GM21381 (cell line): ENCODE data around the gene HIBADH.
"Not testable (repeated sequence)": the region's sequence is repeated elsewhere in the genome, so short reads cannot be mapped to it uniquely, and the experiment has no call there.

Experiments used
- ATAC-seq: cut with Tn5 transposase; IDR thresholded peaks from one replicate; pipeline ENCODE4 v1.9.1; 2021; ENCODE audit warnings: mild to moderate bottlenecking, moderate library complexity; ENCODE audit not compliant: unreplicated experiment

Gene HIBADH

GRCh38 chr7:27639048-27639447, 23.6 kb downstream of the HIBADH start:
- ATAC-seq, result not testable (repeated sequence)

- no peak for ATAC-seq
Observed at GRCh38 chr7:27636326-27637006, 26.2 kb downstream of the HIBADH start.

DNA sequence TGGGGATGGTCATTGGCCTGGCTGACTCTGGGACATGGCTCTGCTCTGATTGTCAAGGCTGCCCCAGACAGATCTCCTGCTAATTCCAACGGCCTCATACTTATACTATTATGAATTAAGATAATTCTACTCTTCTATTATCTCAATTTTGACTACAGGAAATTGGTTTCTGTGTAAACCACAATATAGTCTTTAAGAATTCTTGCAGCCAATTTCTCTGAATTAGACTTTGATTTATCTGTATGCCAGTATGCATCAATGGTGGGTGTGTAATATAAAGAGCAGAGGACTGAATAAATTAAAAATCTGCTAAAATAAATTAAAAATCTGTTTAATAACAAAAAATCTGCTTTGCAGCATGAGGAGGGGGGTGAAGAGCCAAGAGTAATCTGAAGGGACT, 27.0 kb downstream of the HIBADH start:
- ATAC-seq, result no peak

- no peak for ATAC-seq
Observed at GRCh38 chr7:27634671-27635493, 27.8 kb downstream of the HIBADH start.

GRCh38 chr7:27633062-27633461, 29.6 kb downstream of the HIBADH start:
- ATAC-seq, result no peak

DNA sequence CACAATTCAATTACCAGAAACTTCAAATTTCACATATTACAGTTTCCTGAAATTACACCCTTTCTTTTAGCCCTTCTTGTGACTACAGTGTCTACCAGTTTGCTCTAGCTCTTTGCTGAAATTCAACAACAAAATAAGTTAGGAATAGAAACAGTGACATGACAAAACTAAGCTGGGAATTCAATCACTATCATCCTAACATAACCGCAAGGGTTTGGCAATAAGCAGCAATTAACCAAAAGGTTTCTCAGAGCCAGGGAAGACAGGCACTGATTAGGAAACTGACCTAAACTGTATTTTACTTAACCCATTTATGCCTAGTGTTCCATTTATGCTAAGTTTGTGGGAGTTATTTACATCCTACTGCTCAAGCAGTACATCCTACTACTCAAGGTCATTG, 31.3 kb downstream of the HIBADH start:
- no peak for ATAC-seq

DNA sequence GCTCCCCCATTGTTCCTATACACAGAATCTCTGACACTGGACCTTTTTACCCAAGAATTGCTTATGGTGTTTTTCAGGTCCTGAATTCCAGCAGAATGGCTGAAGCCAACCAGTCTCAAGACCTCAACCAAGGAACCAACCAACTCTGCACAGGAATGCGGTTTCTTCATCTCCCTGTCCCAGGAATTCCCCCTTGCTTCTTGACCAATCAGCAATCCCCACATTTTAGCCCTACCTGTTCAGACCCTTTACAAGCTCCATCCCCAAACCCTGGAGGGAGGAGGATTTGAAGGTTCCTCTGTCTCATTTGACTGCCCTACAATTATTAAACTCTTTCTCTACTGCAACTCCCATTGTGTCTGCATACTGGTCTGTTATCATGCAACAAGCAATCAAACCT, 35.5 kb downstream of the HIBADH start:
- no peak for ATAC-seq

GRCh38 chr7:27619492-27619891, 43.2 kb downstream of the HIBADH start:
- no peak for ATAC-seq

- ATAC-seq, result no peak
Observed at GRCh38 chr7:27617651-27618381, 44.9 kb downstream of the HIBADH start.

GRCh38 chr7:27616914-27617548, 45.7 kb downstream of the HIBADH start:
- ATAC-seq, result no peak

DNA sequence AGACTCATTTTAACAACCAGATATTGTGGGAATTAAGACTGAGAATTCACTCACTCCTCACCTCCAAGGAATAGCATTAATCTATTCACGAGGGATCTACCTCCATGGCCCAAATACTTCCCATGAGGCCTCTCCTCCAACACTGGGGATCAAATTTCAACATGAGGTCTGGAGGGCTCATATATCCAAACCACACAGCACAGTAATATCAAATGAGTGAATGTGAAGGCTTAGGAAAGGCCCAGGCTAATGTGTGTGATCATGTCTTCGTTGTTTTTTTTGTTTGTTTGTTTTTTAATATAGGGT, 46.5 kb downstream of the HIBADH start:
- ATAC-seq, result no peak

GRCh38 chr7:27615420-27616185, 47.1 kb downstream of the HIBADH start:
- no peak for ATAC-seq

GRCh38 chr7:27614095-27614494, 48.6 kb downstream of the HIBADH start:
- ATAC-seq, result no peak

DNA sequence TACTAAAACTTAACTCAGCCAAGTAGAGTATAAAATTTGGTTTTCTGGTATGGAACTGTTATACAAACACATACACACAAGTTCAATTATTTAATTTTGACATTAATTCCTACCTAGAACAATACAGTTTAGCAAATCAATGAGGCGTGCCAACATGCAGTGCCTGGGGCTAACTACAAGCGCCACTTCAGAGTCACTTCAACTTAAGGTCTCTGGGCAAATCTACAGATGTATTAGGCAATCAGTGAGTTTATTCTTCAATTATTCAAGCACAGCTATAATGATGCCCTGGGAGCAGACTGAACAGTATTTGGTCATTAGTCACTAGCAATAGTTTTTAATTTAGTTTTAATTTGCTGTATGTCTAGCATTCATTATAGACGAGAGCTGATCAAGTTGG, 51.6 kb downstream of the HIBADH start:
- no peak for ATAC-seq

GRCh38 chr7:27608776-27609495, 53.7 kb downstream of the HIBADH start:
- ATAC-seq, result no peak

DNA sequence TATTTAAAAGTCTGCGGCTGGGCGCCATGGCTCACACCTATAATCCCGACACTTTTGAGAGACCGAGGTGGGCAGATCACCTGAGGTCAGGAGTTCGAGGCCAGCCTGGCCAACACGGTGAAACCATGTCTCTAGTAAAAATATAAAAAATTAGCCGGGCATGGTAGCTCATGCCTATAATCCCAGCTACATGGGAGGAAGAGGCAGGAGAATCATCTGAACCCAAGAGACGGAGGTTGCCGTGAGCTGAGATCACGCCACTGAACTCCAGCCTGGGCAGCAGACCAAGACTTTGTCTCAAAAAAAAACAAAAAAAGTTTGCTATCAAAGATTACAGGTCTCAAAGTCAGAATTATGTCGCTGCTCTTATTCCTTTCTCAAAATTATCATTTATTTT, 55.5 kb downstream of the HIBADH start:
- no peak for ATAC-seq

DNA sequence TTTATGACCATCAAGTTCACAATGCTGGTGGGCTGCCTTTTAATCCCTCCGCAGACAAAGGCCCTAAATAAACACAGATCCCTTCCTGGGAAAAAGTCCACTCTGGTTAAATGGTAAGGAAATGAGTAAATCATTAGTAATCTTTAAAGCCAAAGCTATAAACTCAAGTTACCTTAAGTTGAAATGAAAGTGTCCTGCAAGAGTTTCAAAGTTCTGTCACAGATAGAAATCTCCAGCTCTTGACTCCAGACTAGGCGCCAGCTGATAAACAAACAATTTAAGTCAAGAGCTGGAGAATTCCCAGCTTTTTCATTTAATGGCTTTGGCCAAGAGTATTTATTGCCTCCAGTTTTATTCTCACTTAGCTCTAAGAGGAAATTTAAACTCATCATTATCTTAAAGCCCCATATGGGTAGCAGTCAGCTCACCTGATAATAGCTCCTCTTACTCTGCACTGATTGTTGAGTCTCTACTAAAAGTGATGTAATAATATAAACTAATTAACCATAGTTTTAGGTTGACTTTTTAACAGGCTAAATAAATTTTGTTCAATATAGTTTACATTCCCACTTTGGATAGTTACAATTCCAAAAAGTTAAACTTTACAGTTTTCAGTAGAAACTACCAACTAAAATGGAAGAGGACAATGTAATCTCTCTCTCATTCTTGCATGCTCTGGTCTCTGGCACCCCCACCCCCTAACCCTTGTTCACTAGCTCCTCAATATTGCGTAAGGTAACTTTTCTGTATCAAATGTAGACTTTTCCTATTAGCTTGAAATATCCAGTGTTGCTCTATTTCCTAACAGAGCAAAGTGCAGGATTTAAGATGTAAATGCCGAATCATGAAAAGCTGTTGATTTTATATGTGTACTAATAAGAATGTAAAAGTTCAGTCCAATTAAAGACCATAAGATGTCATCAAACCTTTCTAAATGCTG, 56.1 kb downstream of the HIBADH start:
- no peak for ATAC-seq

- no peak for ATAC-seq
Observed at GRCh38 chr7:27605689-27606269, 56.9 kb downstream of the HIBADH start.

DNA sequence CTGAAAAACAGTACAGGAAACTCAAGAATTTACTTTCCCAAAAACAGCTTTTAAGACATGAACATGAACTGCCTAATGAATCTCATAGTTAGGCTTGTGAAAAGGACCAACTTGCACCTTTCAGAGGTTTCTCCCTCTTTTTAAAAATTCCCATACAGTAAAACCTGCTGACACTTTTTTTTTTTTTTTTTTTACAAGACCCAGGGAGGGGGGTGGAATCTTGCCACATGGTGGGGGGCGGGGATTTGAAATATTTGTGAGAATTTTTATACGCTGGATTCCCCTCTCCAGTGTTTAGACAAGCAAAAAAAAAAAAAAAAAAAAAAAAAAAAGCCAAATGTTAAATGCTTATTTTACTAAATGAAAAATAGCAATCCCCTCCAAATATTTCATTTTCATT, 57.4 kb downstream of the HIBADH start:
- ATAC-seq, result no peak
